ENCODE results near the gene THRA.

THRA gene

GRCh38 chr17:40110026-40110845 is 47.5 kb downstream of the THRA start:
- DNase-seq: no peak
- no peaks in the 10 kb centered on the region for H3K9me3 ChIP-seq (ENCODE audit: severe bottlenecking)
- H3K27me3 ChIP-seq (ENCODE audit: insufficient read depth, low read depth, severe bottlenecking): no peaks in the 10 kb centered on the region
- TF ChIP-seq CTCF (IDR thresholded peaks at IDR 0.05; ENCODE audit: low read depth, low read length): no peak
- no peaks in the 10 kb centered on the region for H3K36me3 ChIP-seq
- H3K27ac ChIP-seq: peak overlapping the region; percentile 65
- no peak overlapping the region for H3K4me3 ChIP-seq (ENCODE audit: low read depth, low read length)

- H3K27me3 ChIP-seq (ENCODE audit: insufficient read depth, low read depth, severe bottlenecking): no peaks in the 10 kb centered on the region
- H3K9me3 ChIP-seq (ENCODE audit: severe bottlenecking): no peaks in the 10 kb centered on the region
- no peaks in the 10 kb centered on the region for H3K36me3 ChIP-seq
- peak; percentile 98 for DNase-seq
- TF ChIP-seq CTCF (IDR thresholded peaks at IDR 0.05; ENCODE audit: low read depth, low read length): peak; percentile 96
- H3K27ac ChIP-seq: peak overlapping the region; percentile 65
- peak overlapping the region; percentile 27 for H3K4me3 ChIP-seq (ENCODE audit: low read depth, low read length)
Measured at GRCh38 chr17:40111221-40112128, 48.7 kb downstream of the THRA start.

GRCh38 chr17:40112191-40112711 is 49.5 kb downstream of the THRA start:
- no peak for TF ChIP-seq CTCF (IDR thresholded peaks at IDR 0.05; ENCODE audit: low read depth, low read length)
- no peaks in the 10 kb centered on the region for H3K36me3 ChIP-seq
- DNase-seq: no peak
- no peak overlapping the region for H3K27ac ChIP-seq
- H3K4me3 ChIP-seq (ENCODE audit: low read depth, low read length): no peak overlapping the region
- H3K27me3 ChIP-seq (ENCODE audit: insufficient read depth, low read depth, severe bottlenecking): no peaks in the 10 kb centered on the region
- H3K9me3 ChIP-seq (ENCODE audit: severe bottlenecking): no peaks in the 10 kb centered on the region

- peak overlapping the region; percentile 76; the same call in 1 of the 2 replicates for H3K27ac ChIP-seq
- H3K4me3 ChIP-seq (ENCODE audit: low read depth, low read length): peak overlapping the region; percentile 68
- no peak for DNase-seq
- no peak for TF ChIP-seq CTCF (IDR thresholded peaks at IDR 0.05; ENCODE audit: low read depth, low read length)
- no peaks in the 10 kb centered on the region for H3K9me3 ChIP-seq (ENCODE audit: severe bottlenecking)
- no peaks in the 10 kb centered on the region for H3K36me3 ChIP-seq
- no peaks in the 10 kb centered on the region for H3K27me3 ChIP-seq (ENCODE audit: insufficient read depth, low read depth, severe bottlenecking)
Measured at GRCh38 chr17:40112718-40113109, 49.9 kb downstream of the THRA start.

GRCh38 chr17:40113110-40113906 is 50.5 kb downstream of the THRA start:
- Histone ChIP-seq H3K27ac (peak overlapping the region; percentile 76), H3K36me3 (no peaks in the 10 kb centered on the region), H3K27me3 (ENCODE audit: insufficient read depth, low read depth, severe bottlenecking) (no peaks in the 10 kb centered on the region), H3K9me3 (ENCODE audit: severe bottlenecking) (no peaks in the 10 kb centered on the region), H3K4me3 (ENCODE audit: low read depth, low read length) (peak overlapping the region; percentile 68)
- TF ChIP-seq CTCF (IDR thresholded peaks at IDR 0.05; ENCODE audit: low read depth, low read length): peak; percentile 86
- DNase-seq: peak; percentile 98

All from WERI-Rb-1 (cell line).